ENCODE measurements around the gene KRTAP5-4.
"Not testable (repeated sequence)": the region's sequence is repeated elsewhere in the genome, so short reads cannot be mapped to it uniquely, and the experiment has no call there.

KRTAP5-4 gene

DNA sequence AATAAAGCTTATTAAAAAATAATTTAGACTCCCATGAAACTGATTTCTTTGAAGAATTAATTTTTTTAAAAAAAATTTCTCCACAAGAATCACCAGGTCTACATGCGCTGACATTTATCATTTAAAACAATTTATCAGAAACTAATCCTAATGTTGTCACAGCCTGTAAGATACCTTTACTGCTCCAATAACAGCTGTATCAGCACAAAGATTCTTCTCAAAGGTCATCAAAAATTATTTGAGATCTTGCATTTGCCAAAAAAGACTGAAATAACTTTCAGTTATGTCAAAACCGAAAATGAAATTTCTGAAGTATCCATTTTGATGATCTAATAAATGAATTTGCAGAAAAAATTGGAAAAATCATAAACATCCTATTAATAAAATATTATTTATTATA, 15.7 kb upstream of the KRTAP5-4 start:
- no peak for DNase-seq (ENCODE audit: low read depth in 2 of 2)

DNA sequence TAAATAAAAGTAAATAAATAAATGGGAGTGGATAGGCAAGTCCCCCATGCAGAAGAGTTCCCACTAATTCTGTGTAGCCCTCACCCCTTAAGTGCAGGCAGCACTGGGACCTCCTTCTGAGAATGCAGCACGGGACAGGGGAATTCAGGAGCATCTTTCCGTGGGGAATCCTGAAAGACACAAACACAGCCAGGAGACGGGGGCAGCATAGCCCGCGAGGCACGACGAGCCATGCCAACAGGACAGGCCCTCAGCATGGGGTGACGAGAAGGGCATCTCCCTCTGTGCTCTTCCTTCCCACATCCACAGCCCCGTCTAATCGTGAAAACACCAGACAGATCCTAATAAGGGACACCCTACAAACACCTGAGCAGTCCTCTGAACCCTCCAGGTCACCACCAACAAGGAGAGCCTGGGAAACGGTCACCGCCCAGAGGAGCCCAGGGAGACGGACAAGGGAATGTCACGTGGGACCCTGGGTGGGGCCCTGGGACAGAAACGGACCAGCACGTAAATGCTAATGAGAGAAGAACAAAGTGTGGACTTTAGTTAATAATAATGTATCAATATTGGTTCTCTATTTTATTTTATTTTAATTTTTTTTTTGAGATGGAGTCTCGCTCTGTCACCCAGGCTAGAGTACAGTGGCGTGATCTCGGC, 14.5 kb upstream of the KRTAP5-4 start:
- DNase-seq (ENCODE audit: low read depth in 2 of 2), result no peak

GRCh38 chr11:1633864-1634263, 11.9 kb upstream of the KRTAP5-4 start:
- no peak for DNase-seq (ENCODE audit: low read depth in 2 of 2)

GRCh38 chr11:1632053-1632714, 10.2 kb upstream of the KRTAP5-4 start:
- DNase-seq (ENCODE audit: low read depth in 2 of 2), result no peak

DNA sequence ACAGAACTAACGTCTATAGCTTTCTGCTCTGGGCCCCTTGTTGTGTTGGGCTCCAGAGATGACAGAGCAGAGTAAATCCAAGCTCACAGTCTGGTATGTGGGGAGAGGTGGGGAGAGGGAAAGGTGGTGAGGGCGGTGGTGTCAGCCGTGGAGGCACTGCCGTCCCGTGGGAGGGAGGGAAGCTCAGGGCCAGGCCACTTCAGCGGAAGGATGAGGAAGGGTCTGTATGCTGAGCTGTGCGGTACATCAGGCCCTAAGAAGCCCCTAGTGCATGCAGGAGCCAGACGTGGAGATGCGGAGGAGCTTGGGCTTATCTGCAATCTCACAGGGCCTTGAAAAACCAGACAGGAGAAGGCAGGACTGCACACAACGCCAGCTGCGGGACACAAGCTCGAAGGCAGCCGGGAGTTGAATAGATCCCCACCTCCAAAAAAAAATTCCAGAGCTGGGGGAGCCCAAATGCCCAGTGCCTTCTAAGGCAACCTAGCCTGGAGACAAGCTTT, 9.2 kb upstream of the KRTAP5-4 start:
- DNase-seq (ENCODE audit: low read depth in 2 of 2), result no peak

- no peak for DNase-seq (ENCODE audit: low read depth in 2 of 2)
Observed at GRCh38 chr11:1630271-1630670, 8.3 kb upstream of the KRTAP5-4 start.

DNA sequence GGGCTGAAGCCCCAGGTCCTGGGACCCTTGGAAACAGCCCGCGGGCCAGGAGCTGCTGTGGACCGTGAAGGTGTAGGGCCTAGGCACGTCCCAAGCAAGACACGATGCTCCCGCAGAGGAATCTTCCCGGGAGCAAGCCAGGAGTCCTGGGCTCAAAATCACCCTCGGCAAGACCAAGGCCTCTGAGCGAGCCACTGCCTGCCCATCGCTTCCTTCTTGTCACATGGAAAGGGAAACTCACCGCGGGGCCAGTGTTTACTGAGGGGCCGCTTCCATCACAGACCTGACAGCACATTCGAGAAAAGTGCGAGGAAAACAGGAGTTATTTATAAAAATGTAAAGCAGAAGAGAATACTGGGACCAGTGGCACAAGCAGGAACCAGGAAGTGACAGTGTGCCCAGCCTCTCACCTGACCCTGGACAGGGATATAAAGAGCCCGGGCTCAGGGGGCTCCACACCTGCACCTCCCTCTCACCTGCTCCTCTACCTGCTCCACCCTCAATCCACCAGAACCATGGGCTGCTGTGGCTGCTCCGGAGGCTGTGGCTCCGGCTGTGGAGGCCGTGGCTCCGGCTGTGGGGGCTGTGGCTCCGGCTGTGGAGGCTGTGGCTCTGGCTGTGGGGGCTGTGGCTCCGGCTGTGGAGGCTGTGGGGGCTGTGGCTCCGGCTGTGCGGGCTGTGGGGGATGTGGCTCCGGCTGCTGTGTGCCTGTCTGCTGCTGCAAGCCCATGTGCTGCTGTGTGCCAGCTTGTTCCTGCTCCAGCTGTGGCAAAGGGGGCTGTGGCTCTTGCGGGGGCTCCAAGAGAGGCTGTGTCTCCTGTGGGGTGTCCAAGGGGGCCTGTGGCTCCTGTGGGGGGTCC, 7.6 kb upstream of the KRTAP5-4 start, which contains the start of gene KRTAP5-5:
Gene KRTAP5-5 (plus strand): TSS at position 450 of the 860 bp plus-strand sequence. CDS start 66 bp downstream, at position 516.
- no peak for DNase-seq (ENCODE audit: low read depth in 2 of 2)

DNA sequence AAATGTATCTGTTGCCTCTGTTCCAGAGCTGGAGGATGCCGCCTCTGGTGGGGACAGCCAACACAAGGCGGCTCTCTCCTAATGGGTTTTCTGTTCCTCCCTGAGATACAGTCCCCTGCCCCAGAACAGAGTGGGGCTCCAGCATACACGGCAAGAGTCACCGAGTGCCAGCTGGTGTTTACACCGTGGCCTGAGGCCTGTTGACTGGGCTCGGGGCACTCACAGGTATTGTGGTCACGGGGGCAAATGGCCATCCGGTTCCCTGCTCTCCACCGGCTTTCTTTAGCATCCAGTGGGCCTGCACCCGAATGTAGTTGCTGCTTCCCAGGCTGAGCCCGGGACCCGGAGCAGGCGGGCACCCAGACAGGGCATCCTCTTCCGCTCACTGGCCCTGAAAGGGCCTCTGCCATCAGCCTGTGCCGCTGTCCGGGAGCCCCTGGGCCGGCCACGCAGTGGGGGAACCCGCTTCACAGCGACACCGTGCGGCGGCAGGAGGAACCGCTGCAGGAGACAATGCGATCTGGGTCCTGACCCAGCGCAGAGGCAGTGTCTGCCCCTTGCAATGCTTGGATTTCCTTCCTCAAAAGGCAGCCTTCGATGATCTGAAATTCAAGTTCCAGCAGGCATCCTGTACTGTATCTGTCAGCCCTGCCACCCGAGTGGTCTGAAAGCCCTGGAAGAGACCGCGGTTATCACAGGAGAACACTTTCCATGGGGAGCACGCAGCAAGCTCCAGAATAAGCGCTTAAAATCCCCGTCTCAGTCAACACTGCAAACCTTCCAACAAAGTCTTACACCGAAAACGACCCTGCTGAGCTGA, 6.8 kb upstream of the KRTAP5-4 start:
- DNase-seq (ENCODE audit: low read depth in 2 of 2), result peak; percentile 33 to 49

- no peak for DNase-seq (ENCODE audit: low read depth in 2 of 2)
Observed at GRCh38 chr11:1625541-1625940, 3.6 kb upstream of the KRTAP5-4 start.

DNA sequence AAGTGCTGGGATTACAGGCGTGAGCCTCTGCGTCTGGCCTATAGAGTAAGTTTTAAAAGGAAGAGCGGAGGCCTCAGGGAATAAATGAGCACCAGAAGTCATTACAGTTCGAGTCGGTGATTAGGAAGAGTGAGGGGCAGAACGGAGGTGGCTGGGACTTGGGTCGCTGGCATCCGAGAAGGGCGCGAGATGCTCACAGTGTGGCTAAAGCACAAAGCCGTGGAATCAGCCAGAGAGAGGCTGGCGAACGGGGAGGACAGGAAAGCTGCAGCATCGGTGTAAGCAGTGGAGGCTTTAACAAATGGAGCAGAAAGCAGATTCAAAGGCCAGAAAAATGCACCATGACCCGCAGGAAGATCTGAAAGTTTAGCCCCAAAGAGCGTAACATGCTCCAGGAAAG, 2.7 kb upstream of the KRTAP5-4 start:
- no peak for DNase-seq (ENCODE audit: low read depth in 2 of 2)

DNA sequence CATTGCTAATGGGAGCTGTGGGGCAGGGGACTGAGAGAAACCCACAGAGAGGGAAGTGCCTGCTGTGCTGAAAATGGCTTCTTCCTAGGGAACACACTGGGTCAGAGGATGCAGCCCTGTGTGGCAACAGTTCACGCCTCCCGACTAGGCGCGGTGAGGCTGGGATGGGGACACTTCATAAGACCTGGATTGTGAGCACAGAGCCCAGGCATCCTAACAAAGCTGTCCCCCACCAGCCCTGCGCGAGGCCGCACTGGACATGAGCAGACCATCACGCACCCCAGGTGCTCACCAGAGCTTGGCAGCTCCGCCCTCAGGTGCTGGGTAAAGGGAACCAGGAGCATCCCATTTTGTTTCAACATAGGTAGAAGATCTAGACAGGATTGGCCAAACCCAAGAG, 1.8 kb upstream of the KRTAP5-4 start:
- DNase-seq (ENCODE audit: low read depth in 2 of 2), result no peak

GRCh38 chr11:1619449-1619848, 2.5 kb downstream of the KRTAP5-4 start:
- no peak for DNase-seq (ENCODE audit: low read depth in 2 of 2)

GRCh38 chr11:1618231-1618630, 3.7 kb downstream of the KRTAP5-4 start:
- no peak for DNase-seq (ENCODE audit: low read depth in 2 of 2)

- DNase-seq (ENCODE audit: low read depth in 2 of 2), result no peak
Observed at GRCh38 chr11:1608363-1608762, 13.6 kb downstream of the KRTAP5-4 start, which contains the start of gene KRTAP5-3. KRTAP5-3 (minus strand) TSS chr11:1608463; CDS start chr11:1608385, 78 bp downstream.

DNA sequence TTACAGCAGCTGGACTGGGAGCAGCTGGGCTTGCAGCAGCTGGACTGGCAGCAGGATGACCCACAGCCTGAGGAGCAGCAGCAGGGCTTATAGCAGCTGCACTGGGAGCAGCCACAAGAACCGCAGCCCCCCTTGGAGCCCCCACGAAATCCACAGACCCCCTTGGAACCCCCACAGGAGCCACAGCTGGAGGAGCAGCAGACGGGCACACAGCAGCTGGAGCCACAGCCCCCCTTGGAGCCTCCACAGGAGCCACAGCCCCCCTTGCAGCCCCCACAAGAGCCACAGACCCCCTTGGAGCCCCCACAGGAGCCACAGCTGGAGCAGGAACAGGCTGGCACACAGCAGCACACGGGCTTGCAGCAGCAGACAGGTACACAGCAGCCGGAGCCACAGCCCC, 14.0 kb downstream of the KRTAP5-4 start:
- DNase-seq (ENCODE audit: low read depth in 2 of 2), result not testable (repeated sequence)

- DNase-seq (ENCODE audit: low read depth in 2 of 2), result not testable (repeated sequence)
Observed at GRCh38 chr11:1607156-1607845, 14.6 kb downstream of the KRTAP5-4 start.

DNA sequence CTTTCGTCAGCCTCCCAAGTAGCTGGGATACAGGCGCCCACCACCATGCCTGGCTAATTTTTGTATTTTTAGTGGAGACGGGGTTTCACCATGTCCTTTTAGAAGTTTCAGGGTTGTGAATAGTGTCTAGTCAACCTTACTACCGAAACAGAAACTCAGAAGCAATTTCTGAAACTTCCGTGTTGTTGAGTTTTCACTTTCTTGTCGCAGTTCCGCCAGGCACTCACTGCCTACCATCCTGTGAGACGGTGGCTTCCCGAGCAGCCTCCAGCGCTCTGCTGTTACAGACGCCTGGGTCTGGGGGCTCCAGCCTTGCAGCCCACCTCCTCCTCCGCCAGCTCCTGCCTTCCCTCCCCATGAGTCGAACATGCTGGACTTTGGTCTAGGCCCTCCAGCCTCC, 16.0 kb downstream of the KRTAP5-4 start:
- DNase-seq (ENCODE audit: low read depth in 2 of 2), result not testable (repeated sequence)

DNA sequence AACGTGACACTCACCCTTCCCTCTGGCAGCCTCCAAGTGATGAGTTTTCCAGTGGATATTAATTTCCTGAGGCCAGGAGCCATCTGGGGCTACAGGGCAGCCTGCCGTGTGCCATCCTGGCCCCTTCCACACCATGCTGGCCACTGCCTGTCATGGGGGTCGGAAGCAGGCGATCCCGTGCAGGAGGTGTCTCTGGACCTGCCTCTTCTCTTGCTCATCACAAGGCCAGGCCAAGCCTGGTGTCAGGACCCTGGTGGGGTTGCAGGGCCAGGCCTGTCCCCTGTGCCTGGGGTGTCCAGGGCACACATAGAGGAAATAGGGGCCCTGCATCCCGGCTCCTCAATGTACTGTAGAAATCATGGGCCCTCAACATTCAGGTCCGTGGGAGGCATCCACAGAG, 17.2 kb downstream of the KRTAP5-4 start:
- DNase-seq (ENCODE audit: low read depth in 2 of 2), result no peak

DNA sequence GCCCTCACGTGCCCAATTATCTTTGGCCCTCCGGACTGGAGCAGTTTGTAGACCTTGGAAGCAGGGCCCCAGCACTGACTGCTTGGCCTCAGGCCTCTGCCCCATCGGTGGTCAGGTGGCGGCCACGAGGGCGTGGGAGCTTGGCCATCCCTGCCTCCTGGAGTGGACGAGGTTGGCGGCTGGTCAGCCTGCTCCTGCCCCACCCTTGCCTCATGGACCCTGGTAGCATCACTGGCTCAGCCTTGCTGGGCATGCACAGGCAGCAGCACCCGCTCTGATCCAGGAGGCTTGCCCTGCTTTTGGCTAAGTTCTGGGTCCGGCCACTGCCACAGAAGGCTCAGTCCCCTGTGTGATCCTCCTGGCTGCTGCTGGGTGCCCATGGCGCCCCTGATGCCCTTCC, 17.8 kb downstream of the KRTAP5-4 start:
- DNase-seq (ENCODE audit: low read depth in 2 of 2), result no peak

DNA sequence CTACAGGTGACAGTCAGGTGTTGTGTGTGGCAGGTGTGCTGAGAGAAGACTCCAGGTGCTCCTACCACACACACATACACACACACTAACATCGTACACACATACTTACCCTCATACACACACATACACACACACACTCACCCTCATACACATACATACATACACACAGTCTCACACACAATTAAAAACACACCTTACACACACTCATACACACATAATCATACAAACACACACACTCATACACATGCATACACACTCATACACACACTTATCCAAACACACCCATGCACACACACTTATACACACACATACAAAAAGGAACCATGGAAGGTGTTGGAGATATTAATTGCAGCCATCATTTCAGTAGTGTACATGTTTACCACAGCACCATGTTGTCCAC, 18.3 kb downstream of the KRTAP5-4 start:
- no peak for DNase-seq (ENCODE audit: low read depth in 2 of 2)

GRCh38 chr11:1601663-1602062, 20.3 kb downstream of the KRTAP5-4 start:
- DNase-seq (ENCODE audit: low read depth in 2 of 2), result not testable (repeated sequence)
